ENCODE results near the gene CAMK2D. TPM values are rescaled to one million over a fixed set of nuclear protein-coding genes. Genes with fewer than 3 reads are reported as not detected.

Gene CAMK2D
- polyA plus RNA-seq, 2 of the 4 experiments (the other 2 are of a cell fraction), result 19.1 to 59.9 TPM

DNA sequence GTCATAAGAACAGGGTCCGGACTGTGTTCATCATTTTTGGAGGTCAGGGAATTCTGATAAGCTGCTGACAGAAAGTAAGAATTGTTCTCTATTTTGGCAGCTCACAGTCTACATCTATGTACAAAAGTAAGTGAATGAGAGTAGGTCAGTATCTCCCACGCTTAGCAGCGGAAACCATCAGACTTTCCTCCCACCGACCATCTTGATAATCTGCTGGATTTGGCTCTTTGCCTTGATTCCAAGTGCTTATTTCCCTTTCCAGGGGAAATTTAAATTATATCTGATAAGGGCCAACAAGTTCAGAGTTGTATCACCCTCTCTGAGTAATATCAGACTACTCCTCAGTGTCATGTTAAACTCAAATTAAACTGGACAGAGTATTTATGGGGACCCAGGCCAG, 118.0 kb downstream of the CAMK2D start:
- 90% methylated on average over 4 of the region's 4 CpGs for WGBS (ENCODE audit: missing lambda C conversion rate)
- TF ChIP-seq BHLHE40 (IDR thresholded peaks at IDR 0.05; ENCODE audit: low read depth, low read length) (no peak), CBX8 (IDR thresholded peaks at IDR 0.05) (no peak), FOSL2 (IDR thresholded peaks at IDR 0.05) (no peak), FOSL2 (CRISPR knock-in tag; IDR thresholded peaks at IDR 0.05) (no peak)
- TF ChIP-seq, protein P1, sequence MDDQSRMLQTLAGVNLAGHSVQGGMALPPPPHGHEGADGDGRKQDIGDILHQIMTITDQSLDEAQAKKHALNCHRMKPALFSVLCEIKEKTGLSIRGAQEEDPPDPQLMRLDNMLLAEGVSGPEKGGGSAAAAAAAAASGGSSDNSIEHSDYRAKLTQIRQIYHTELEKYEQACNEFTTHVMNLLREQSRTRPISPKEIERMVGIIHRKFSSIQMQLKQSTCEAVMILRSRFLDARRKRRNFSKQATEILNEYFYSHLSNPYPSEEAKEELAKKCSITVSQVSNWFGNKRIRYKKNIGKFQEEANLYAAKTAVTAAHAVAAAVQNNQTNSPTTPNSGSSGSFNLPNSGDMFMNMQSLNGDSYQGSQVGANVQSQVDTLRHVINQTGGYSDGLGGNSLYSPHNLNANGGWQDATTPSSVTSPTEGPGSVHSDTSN (IDR thresholded peaks at IDR 0.05), result no peak
- Histone ChIP-seq H3K27ac (peak overlapping the region; percentile 90 to 92; a peak in 4 of 6 replicates), H3K4me2 (no peak overlapping the region), H3K4me1 (peaks cover 88% of the 10 kb centered on the region), H3K4me3 (no peak overlapping the region), H3K9me3 (no peaks in the 10 kb centered on the region)
- POLR2A ChIA-PET, result no interaction called here
- FAIRE-seq, result no peak
- no peak for DNase-seq (ENCODE audit: low read depth in 1 of 2, low spot score in 1 of 2)
- ATAC-seq, result no peak
- CTCF ChIA-PET, result interaction anchor here (1.2 kb wide), 1 partner anchor 249 kb away, joined by 3 read pairs; no protein-coding TSS in a partner anchor

DNA sequence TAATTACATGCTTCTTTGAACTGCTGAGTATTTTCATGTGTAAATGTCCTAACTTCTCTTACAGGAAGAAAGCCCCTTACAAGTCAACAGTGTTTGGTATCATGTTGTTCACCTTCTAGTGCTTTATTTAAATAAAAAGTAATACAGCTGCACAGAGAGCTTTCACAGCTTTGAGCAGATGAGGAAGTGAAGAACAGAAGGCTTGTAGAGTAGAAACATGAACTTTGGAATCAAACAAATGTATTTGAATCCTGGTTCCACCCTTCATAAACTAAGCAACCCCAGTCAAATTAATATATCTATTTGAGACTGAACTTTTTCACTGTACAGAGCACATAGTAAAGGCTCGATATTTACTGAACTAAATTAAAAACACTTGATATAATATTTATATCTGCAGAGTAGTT, 120.5 kb downstream of the CAMK2D start:
- WGBS (ENCODE audit: missing lambda C conversion rate), result 5% methylated on average over 1 of the region's 1 CpG
- no peak for FAIRE-seq
- H3K4me2 ChIP-seq, result peak overlapping the region; percentile 77
- no peak for ATAC-seq
- peak overlapping the region; percentile 0; the same call in 1 of the 3 replicates for H3K4me3 ChIP-seq
- no peak for TF ChIP-seq ZNF302 (CRISPR knock-in tag; IDR thresholded peaks at IDR 0.05)
- TF ChIP-seq RAD21 (conservative IDR thresholded peaks at IDR 0.05 in 1 of 2, IDR thresholded peaks at IDR 0.05 in 1 of 2), result no peak
- TF ChIP-seq, protein P2, sequence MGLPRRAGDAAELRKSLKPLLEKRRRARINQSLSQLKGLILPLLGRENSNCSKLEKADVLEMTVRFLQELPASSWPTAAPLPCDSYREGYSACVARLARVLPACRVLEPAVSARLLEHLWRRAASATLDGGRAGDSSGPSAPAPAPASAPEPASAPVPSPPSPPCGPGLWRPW (IDR thresholded peaks at IDR 0.05), result no peak
- no peak for TF ChIP-seq MAFK (IDR thresholded peaks at IDR 0.05; ENCODE audit: partially characterized antibody)
- TF ChIP-seq HOXA7 (CRISPR knock-in tag; IDR thresholded peaks at IDR 0.05), result no peak
- TF ChIP-seq ZC3H11A (IDR thresholded peaks at IDR 0.05), result no peak
- peak overlapping the region; percentile 78 to 79 for H3K27ac ChIP-seq
- DNase-seq (ENCODE audit: low read depth in 1 of 2, low spot score in 1 of 2), result peak in 1 of 2 experiments; percentile 19
- POLR2A ChIA-PET, result interaction anchor here (0.7 kb wide), 1 partner anchor 119 kb away, joined by 3 read pairs; no protein-coding TSS in a partner anchor
- peaks cover 94% of the 10 kb centered on the region for H3K4me1 ChIP-seq
- CTCF ChIA-PET, result interaction anchor here (1.0 kb wide), 1 partner anchor 8 kb away, joined by 3 read pairs; no protein-coding TSS in a partner anchor
- no peaks in the 10 kb centered on the region for H3K9me3 ChIP-seq

DNA sequence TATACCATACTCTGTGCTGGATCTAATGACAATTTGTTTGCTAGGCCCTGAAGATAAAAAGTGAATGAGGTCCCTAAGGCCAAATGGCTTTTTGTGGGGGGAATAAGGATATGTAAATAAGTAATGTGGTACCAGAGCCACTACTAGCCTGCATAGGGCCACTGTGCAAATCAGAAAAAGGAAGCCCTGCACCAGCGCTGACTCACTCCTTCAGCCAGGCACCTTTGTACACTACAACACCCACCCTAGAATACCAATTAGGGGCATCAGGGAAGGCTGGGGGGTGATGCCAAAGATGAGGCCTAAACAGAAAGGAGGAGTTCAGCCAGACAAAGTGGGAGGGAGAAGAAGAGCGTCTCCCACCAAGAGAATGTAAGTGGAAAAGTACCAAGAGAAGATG, 122.2 kb downstream of the CAMK2D start:
- ChIA-PET POLR2A (no interaction called here), CTCF (interaction anchor here (1.0 kb wide), 1 partner anchor 92 kb away, joined by 3 read pairs; no protein-coding TSS in a partner anchor)
- H3K27ac ChIP-seq, result peak overlapping the region; percentile 78 to 79
- FAIRE-seq, result no peak
- no peak for DNase-seq (ENCODE audit: low read depth in 1 of 2, low spot score in 1 of 2)
- peak overlapping the region; percentile 77 for H3K4me2 ChIP-seq
- H3K4me3 ChIP-seq, result no peak overlapping the region
- no peaks in the 10 kb centered on the region for H3K9me3 ChIP-seq
- WGBS (ENCODE audit: missing lambda C conversion rate), result 68% methylated on average over 2 of the region's 2 CpGs
- H3K4me1 ChIP-seq, result peaks cover 98% of the 10 kb centered on the region
- ATAC-seq, result peak in 1 of 2 experiments; percentile 34; a peak in 2 of 6 replicates
- TF ChIP-seq RAD21 (conservative IDR thresholded peaks at IDR 0.05 in 1 of 2, IDR thresholded peaks at IDR 0.05 in 1 of 2) (no peak), MAFK (IDR thresholded peaks at IDR 0.05; ENCODE audit: partially characterized antibody) (no peak), ZFP36 (IDR thresholded peaks at IDR 0.05; ENCODE audit: borderline replicate concordance, partially characterized antibody) (no peak), MAZ (IDR thresholded peaks at IDR 0.05; ENCODE audit: borderline replicate concordance, low read depth, low read length) (no peak), HOXB13 (CRISPR knock-in tag; IDR thresholded peaks at IDR 0.05; ENCODE audit: low read depth) (no peak), POLR2AphosphoS2 (conservative IDR thresholded peaks at IDR 0.05; ENCODE audit: low read length) (no peak), RFX5 (IDR thresholded peaks at IDR 0.05) (no peak), HOXB5 (CRISPR knock-in tag; IDR thresholded peaks at IDR 0.05) (no peak), HDAC2 (IDR thresholded peaks at IDR 0.05) (no peak), JUN (IDR thresholded peaks at IDR 0.05) (no peak), RCOR1 (IDR thresholded peaks at IDR 0.05; ENCODE audit: low read depth, low read length) (no peak), NFE2L2 (conservative IDR thresholded peaks at IDR 0.05; ENCODE audit: low read length) (no peak), EP300 (IDR thresholded peaks at IDR 0.05) (no peak), PHF8 (IDR thresholded peaks at IDR 0.05; ENCODE audit: borderline replicate concordance, low read depth) (no peak), EHF (CRISPR knock-in tag; IDR thresholded peaks at IDR 0.05) (no peak)
- TF ChIP-seq, protein P2 (IDR thresholded peaks at IDR 0.05), result no peak
- TF ChIP-seq, protein P3, sequence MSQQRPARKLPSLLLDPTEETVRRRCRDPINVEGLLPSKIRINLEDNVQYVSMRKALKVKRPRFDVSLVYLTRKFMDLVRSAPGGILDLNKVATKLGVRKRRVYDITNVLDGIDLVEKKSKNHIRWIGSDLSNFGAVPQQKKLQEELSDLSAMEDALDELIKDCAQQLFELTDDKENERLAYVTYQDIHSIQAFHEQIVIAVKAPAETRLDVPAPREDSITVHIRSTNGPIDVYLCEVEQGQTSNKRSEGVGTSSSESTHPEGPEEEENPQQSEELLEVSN (IDR thresholded peaks at IDR 0.05; ENCODE audit: borderline replicate concordance, low read depth), result no peak
- TF ChIP-seq, protein P4, sequence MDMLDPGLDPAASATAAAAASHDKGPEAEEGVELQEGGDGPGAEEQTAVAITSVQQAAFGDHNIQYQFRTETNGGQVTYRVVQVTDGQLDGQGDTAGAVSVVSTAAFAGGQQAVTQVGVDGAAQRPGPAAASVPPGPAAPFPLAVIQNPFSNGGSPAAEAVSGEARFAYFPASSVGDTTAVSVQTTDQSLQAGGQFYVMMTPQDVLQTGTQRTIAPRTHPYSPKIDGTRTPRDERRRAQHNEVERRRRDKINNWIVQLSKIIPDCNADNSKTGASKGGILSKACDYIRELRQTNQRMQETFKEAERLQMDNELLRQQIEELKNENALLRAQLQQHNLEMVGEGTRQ (IDR thresholded peaks at IDR 0.05), result no peak
- TF ChIP-seq, protein P5, sequence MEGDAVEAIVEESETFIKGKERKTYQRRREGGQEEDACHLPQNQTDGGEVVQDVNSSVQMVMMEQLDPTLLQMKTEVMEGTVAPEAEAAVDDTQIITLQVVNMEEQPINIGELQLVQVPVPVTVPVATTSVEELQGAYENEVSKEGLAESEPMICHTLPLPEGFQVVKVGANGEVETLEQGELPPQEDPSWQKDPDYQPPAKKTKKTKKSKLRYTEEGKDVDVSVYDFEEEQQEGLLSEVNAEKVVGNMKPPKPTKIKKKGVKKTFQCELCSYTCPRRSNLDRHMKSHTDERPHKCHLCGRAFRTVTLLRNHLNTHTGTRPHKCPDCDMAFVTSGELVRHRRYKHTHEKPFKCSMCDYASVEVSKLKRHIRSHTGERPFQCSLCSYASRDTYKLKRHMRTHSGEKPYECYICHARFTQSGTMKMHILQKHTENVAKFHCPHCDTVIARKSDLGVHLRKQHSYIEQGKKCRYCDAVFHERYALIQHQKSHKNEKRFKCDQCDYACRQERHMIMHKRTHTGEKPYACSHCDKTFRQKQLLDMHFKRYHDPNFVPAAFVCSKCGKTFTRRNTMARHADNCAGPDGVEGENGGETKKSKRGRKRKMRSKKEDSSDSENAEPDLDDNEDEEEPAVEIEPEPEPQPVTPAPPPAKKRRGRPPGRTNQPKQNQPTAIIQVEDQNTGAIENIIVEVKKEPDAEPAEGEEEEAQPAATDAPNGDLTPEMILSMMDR (IDR thresholded peaks at IDR 0.05), result no peak
- TF ChIP-seq, protein P1 (IDR thresholded peaks at IDR 0.05), result no peak

Data from A549 (cell line).